IMR-90 (cell line): ENCODE measurements around the gene FNBP1. TPM values are rescaled to one million over a fixed set of nuclear protein-coding genes. Genes with fewer than 3 reads are reported as not detected.

Experiments
- ATAC-seq: fragments of 200-7000 bp; cut with Tn5 transposase; 2 replicates; pipeline ENCODE4 v1.9.1; 2020; ENCODE audit warnings: low read depth, mild to moderate bottlenecking, moderate library complexity
- BruUV-seq: library from RNA; stranded (reverse); fragments of 400-500 nt; replicated peaks from 2 replicates; lab custom pipeline; 2021; lab: Mats Ljungman, UMichigan
- CTCF ChIA-PET: fragments of 300-600 bp; formaldehyde crosslinking; extraction: SDS; loops from one replicate; lab custom pipeline; 2021; ENCODE audit warnings: antibody characterized with exemption; lab: Yijun Ruan, JAX
- POLR2A ChIA-PET: fragments of 300-600 bp; sonication (Branson Sonifier 250); formaldehyde crosslinking; loops from one replicate; lab custom pipeline; 2022; ENCODE audit warnings: antibody characterized with exemption; ENCODE audit not compliant: unreplicated experiment; lab: Charles Lee
- DNase-seq: peaks from one replicate; pipeline ENCODE4 v3.0.0; 2013
- H2AFZ ChIP-seq: replicated peaks from 2 replicates; pipeline ENCODE3; 2013; ENCODE audit warnings: low read length, mild to moderate bottlenecking; ENCODE audit not compliant: poor library complexity
- H2AK5ac ChIP-seq: 2 replicates; pipeline ENCODE4 v1.6.1; 2013; ENCODE audit warnings: low read depth, low read length, inconsistent platforms
- H2AK9ac ChIP-seq: replicated peaks from 2 replicates; pipeline ENCODE3; 2013; ENCODE audit warnings: mild to moderate bottlenecking, low read depth, low read length, moderate library complexity; ENCODE audit not compliant: poor library complexity
- H2BK120ac ChIP-seq: 2 replicates; pipeline ENCODE4 v1.6.1; 2013; ENCODE audit warnings: low read depth, low read length, inconsistent platforms
- H2BK15ac ChIP-seq: 3 replicates; pipeline ENCODE4 v1.6.1; 2013; ENCODE audit warnings: low read depth, low read length, inconsistent platforms
- H2BK20ac ChIP-seq: 2 replicates; pipeline ENCODE4 v1.6.1; 2013; ENCODE audit warnings: low read depth, mild to moderate bottlenecking, inconsistent platforms, low read length, moderate library complexity
- H2BK5ac ChIP-seq: 2 replicates; pipeline ENCODE4 v1.6.1; 2013; ENCODE audit warnings: mild to moderate bottlenecking, low read depth, low read length, inconsistent platforms; ENCODE audit not compliant: poor library complexity, severe bottlenecking
- H3K14ac ChIP-seq: replicated peaks from 2 replicates; pipeline ENCODE4 v1.6.1; 2013; ENCODE audit warnings: low read depth, low read length, inconsistent platforms
- H3K18ac ChIP-seq: 2 replicates; pipeline ENCODE4 v1.6.1; 2013; ENCODE audit warnings: low read depth, low read length, control low read depth
- H3K23ac ChIP-seq: 2 replicates; pipeline ENCODE4 v1.6.1; 2013; ENCODE audit warnings: low read depth, low read length, inconsistent platforms
- H3K27ac ChIP-seq: 2 replicates; pipeline ENCODE4 v1.5.1; 2013; ENCODE audit warnings: mild to moderate bottlenecking, control low read depth, low read length; ENCODE audit not compliant: insufficient read depth
- H3K27me3 ChIP-seq: 2 replicates; pipeline ENCODE4 v1.6.1; 2013; ENCODE audit warnings: low read length; ENCODE audit not compliant: control insufficient read depth, insufficient read depth
- H3K36me3 ChIP-seq: 2 replicates; pipeline ENCODE4 v1.6.1; 2013; ENCODE audit warnings: low read length, mixed read lengths; ENCODE audit not compliant: control insufficient read depth, insufficient read depth
- H3K4ac ChIP-seq: 2 replicates; pipeline ENCODE4 v1.6.1; 2013; ENCODE audit warnings: low read depth, low read length, inconsistent platforms
- H3K4me1 ChIP-seq: 2 replicates; pipeline ENCODE4 v1.6.1; 2013; ENCODE audit warnings: low read length, mixed read lengths; ENCODE audit not compliant: control insufficient read depth, insufficient read depth
- H3K4me2 ChIP-seq: 2 replicates; pipeline ENCODE4 v1.6.1; 2013; ENCODE audit warnings: low read depth, mild to moderate bottlenecking, control low read depth, low read length, moderate library complexity
- H3K4me3 ChIP-seq: 2 replicates; pipeline ENCODE4 v1.5.1; 2013; ENCODE audit warnings: low read depth, mild to moderate bottlenecking, control low read depth, low read length, moderate library complexity; ENCODE audit not compliant: insufficient read depth
- H3K56ac ChIP-seq: 2 replicates; pipeline ENCODE4 v1.6.1; 2013; ENCODE audit warnings: low read length, inconsistent platforms; ENCODE audit not compliant: insufficient read depth; ENCODE audit errors: extremely low read depth
- H3K79me1 ChIP-seq, 2 experiments: 2 replicates each; pipeline ENCODE4 v1.6.1; 2013; ENCODE audit warnings: low read length in 2 of 2, inconsistent platforms in 1 of 2, low read depth in 1 of 2
- H3K9ac ChIP-seq: 2 replicates; pipeline ENCODE4 v1.6.1; 2013; ENCODE audit warnings: low read depth, low read length, control low read depth
- H3K9me1 ChIP-seq: 2 replicates; pipeline ENCODE4 v1.6.1; 2013; ENCODE audit warnings: low read length, inconsistent platforms; ENCODE audit not compliant: insufficient read depth
- H3K9me3 ChIP-seq: 2 replicates; pipeline ENCODE4 v1.6.1; 2013; ENCODE audit warnings: low read length; ENCODE audit not compliant: control insufficient read depth, insufficient read depth
- H4K20me1 ChIP-seq: 2 replicates; pipeline ENCODE4 v1.6.1; 2013; ENCODE audit warnings: low read length, inconsistent platforms; ENCODE audit not compliant: insufficient read depth
- H4K5ac ChIP-seq: 2 replicates; pipeline ENCODE4 v1.6.1; 2013; ENCODE audit warnings: mild to moderate bottlenecking, low read depth, low read length, control low read depth
- H4K8ac ChIP-seq, 2 experiments: 2 replicates each; pipeline ENCODE4 v1.6.1; 2013; ENCODE audit warnings: low read depth in 2 of 2, low read length in 2 of 2, control low read depth in 1 of 2, inconsistent platforms in 1 of 2
- H4K91ac ChIP-seq: 2 replicates; pipeline ENCODE4 v1.6.1; 2013; ENCODE audit warnings: low read depth, low read length, inconsistent platforms; ENCODE audit not compliant: insufficient read depth
- BHLHE40 ChIP-seq: fragments of 150-350 bp; IDR thresholded peaks from 2 replicates; pipeline ENCODE4 v1.6.1; 2016; ENCODE audit warnings: mild to moderate bottlenecking, low read depth, low read length
- CEBPB ChIP-seq: IDR thresholded peaks from 2 replicates; pipeline ENCODE4 v1.6.1; 2012; ENCODE audit warnings: low read depth, low read length, improper control_type of control experiment
- CHD1 ChIP-seq: IDR thresholded peaks from 2 replicates; pipeline ENCODE4 v1.6.1; 2012; ENCODE audit warnings: low read depth, low read length, improper control_type of control experiment
- CTCF ChIP-seq: conservative IDR thresholded peaks from 2 replicates; pipeline ENCODE4 v1.5.1; 2012; ENCODE audit warnings: mild to moderate bottlenecking, low read depth, low read length, improper control_type of control experiment
- ELK1 ChIP-seq: fragments of 150-350 bp; IDR thresholded peaks from 2 replicates; pipeline ENCODE4 v1.6.1; 2016; ENCODE audit warnings: low read depth, mild to moderate bottlenecking, low read length, moderate library complexity, borderline replicate concordance
- FOS ChIP-seq: fragments of 150-350 bp; IDR thresholded peaks from 2 replicates; pipeline ENCODE4 v1.6.1; 2016; ENCODE audit warnings: low read depth, low read length
- MAFK ChIP-seq: IDR thresholded peaks from 2 replicates; pipeline ENCODE4 v1.6.1; 2012; ENCODE audit warnings: low read depth, low read length, improper control_type of control experiment
- MAZ ChIP-seq: IDR thresholded peaks from 2 replicates; pipeline ENCODE4 v1.6.1; 2012; ENCODE audit warnings: low read depth, mild to moderate bottlenecking, low read length, improper control_type of control experiment, moderate library complexity, borderline replicate concordance
- NFE2L2 ChIP-seq: fragments of 150-350 bp; IDR thresholded peaks from 2 replicates; pipeline ENCODE4 v1.6.1; 2016; ENCODE audit warnings: low read depth, mild to moderate bottlenecking, low read length
- POLR2A ChIP-seq: IDR thresholded peaks from 2 replicates; pipeline ENCODE4 v1.6.1; 2012; ENCODE audit warnings: mild to moderate bottlenecking, low read depth, low read length
- RAD21 ChIP-seq: IDR thresholded peaks from 2 replicates; pipeline ENCODE4 v1.6.1; 2012; ENCODE audit warnings: low read length, improper control_type of control experiment
- RCOR1 ChIP-seq: IDR thresholded peaks from 2 replicates; pipeline ENCODE4 v1.6.1; 2012; ENCODE audit warnings: mild to moderate bottlenecking, low read length, improper control_type of control experiment; ENCODE audit not compliant: insufficient replicate concordance
- SMC3 ChIP-seq: fragments of 150-350 bp; IDR thresholded peaks from 2 replicates; pipeline ENCODE4 v1.6.1; 2016; ENCODE audit warnings: low read depth, mild to moderate bottlenecking, antibody characterized with exemption, low read length, moderate library complexity
- WGBS, 2 experiments: methylation state at CpG; one replicate each; pipeline versions ENCODE4 v1.1.5 to v1.1.7; 2013; ENCODE audit warnings: missing lambda C conversion rate in 2 of 2; ENCODE audit not compliant: insufficient read length in 1 of 2; ENCODE audit errors: extremely low coverage in 2 of 2; 5-methylcytosine and 5-hydroxymethylcytosine counted together
- dilution Hi-C: fragments of 300-500 bp; cut with HindIII; formaldehyde crosslinking; loops from one replicate; pipeline ENCODE4 v1.14.3; 2018; ENCODE audit warnings: low sequenced_read_pairs; ENCODE audit not compliant: unreplicated experiment
- in situ Hi-C: fragments of 300-500 bp; cut with MboI; formaldehyde crosslinking; loops from 3 replicates; pipeline ENCODE4 v1.14.3; 2019; ENCODE audit warnings: low sequenced_read_pairs, inconsistent platforms, mixed read lengths
- intact Hi-C: fragments of 100-400 bp; cut with micrococcal nuclease; formaldehyde crosslinking; loops from 2 replicates; pipeline ENCODE4 v1.10.0; 2022
- polyA plus RNA-seq, 3 experiments: library from polyadenylated mRNA; depleted of rRNA; stranded (reverse); fragments of >200 nt; gene quantifications; 2 replicates each; pipeline ENCODE4 v1.2.3, GENCODE V29; 2012; ENCODE audit warnings: low replicate concordance in 1 of 3
- total RNA-seq: library from RNA; depleted of rRNA; stranded (reverse); fragments of >200 nt; gene quantifications from 2 replicates; pipeline ENCODE4 v1.2.3, GENCODE V29; 2012

The FNBP1 gene
- total and polyA plus RNA-seq, 2 of the 4 experiments (the other 2 are of a cell fraction), result 10.3 to 15.4 TPM

DNA sequence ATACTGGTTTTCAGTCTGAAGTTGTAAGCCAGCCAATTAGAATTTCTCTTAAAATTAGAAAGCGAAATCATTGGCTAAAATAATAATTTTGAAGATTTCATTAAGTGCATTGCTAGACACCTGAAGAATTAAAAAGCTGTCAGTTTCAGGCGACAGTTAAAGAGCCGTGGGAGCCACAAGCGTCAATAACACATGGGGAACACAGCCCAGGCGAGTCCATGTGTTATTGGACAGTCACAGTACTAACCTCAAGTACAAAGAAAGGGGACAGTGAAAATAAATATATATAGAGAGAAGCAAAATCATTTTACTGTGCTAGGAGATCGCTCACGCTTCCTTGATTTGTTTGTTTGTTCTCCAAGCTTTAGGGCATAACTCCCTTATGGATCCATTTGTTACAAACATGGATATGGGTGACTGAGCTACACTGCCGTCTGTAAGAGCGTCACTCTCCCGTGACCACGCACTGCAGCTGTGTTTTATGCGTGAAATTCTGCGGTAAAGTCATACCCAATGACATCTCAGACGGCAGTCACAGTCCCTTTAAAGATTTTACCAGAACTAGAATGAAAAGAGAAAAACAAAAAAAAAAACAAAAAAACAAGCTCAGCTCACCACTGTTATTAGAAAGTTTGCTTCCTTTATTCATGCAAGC, 124.6 kb downstream of the FNBP1 start:
- no peak overlapping the region for H3K56ac ChIP-seq
- no peak overlapping the region for H3K4me3 ChIP-seq
- CTCF ChIA-PET, result interaction anchor here (1.2 kb wide), 1 partner anchor 14 kb away, joined by 5 read pairs; no protein-coding TSS in a partner anchor
- H2BK20ac ChIP-seq, result no peak overlapping the region
- BruUV-seq, result no TSS peak
- H3K18ac ChIP-seq, result no peak overlapping the region
- POLR2A ChIA-PET, result interaction anchor here (0.6 kb wide), 1 partner anchor 15 kb away, joined by 5 read pairs; no protein-coding TSS in a partner anchor
- H3K14ac ChIP-seq, result no peak overlapping the region
- H4K91ac ChIP-seq, result no peak overlapping the region
- no peak for DNase-seq
- intact Hi-C loops, result no loop called here
- no peak overlapping the region for H3K4me2 ChIP-seq
- peaks cover 7% of the 10 kb centered on the region for H3K36me3 ChIP-seq
- H2BK5ac ChIP-seq, result no peak overlapping the region
- H3K9ac ChIP-seq, result no peak overlapping the region
- no peak for TF ChIP-seq CTCF
- TF ChIP-seq RCOR1, result no peak
- TF ChIP-seq MAZ, result no peak
- no peak for TF ChIP-seq CEBPB
- TF ChIP-seq SMC3, result no peak
- TF ChIP-seq MAFK, result no peak
- TF ChIP-seq POLR2A, result no peak
- no peak for TF ChIP-seq NFE2L2
- no peak for TF ChIP-seq BHLHE40
- TF ChIP-seq RAD21, result no peak
- TF ChIP-seq FOS, result no peak
- TF ChIP-seq CHD1, result no peak
- TF ChIP-seq ELK1, result no peak
- H2AK5ac ChIP-seq, result no peak overlapping the region
- H4K5ac ChIP-seq, result no peak overlapping the region
- WGBS, 2 experiments, result no CpG with 5 or more reads among the region's 14 CpGs
- H3K9me3 ChIP-seq, result no peaks in the 10 kb centered on the region
- no peak overlapping the region for H2AFZ ChIP-seq
- H3K4me1 ChIP-seq, result no peaks in the 10 kb centered on the region
- no peaks in the 10 kb centered on the region for H3K79me1 ChIP-seq
- 0 out of 2 replicates have a peak, but pooled peaks cover 3% of the 10 kb centered on the region for H3K9me1 ChIP-seq
- H3K27me3 ChIP-seq, result no peaks in the 10 kb centered on the region
- H2BK15ac ChIP-seq, result no peak overlapping the region
- no peak overlapping the region for H3K23ac ChIP-seq
- in situ Hi-C loops, result no loop called here
- H4K20me1 ChIP-seq, result no peaks in the 10 kb centered on the region
- no peak overlapping the region for H3K4ac ChIP-seq
- H4K8ac ChIP-seq, result no peak overlapping the region
- ATAC-seq, result no peak
- H3K27ac ChIP-seq, result no peak overlapping the region
- H2BK120ac ChIP-seq, result no peak overlapping the region
- H2AK9ac ChIP-seq, result no peak overlapping the region
- dilution Hi-C loops, result no loop called here
